Esophagus muscularis mucosa (tissue), 4 donors: ENCODE data around the gene ANP32A. TPM values are rescaled to one million over a fixed set of nuclear protein-coding genes. Genes with fewer than 3 reads are reported as not detected.

ENCODE experiments used
- DNase-seq: peaks from one replicate; pipeline ENCODE4 v3.0.0-alpha.2; 2017; ENCODE audit errors: extremely low spot score
- H3K27ac ChIP-seq, 4 donors: fragments of 200-600 bp; sonication (generic); replicated peaks in 1 of 4; 1 replicate in 3 of 4; 2 replicates in 1 of 4; pipeline ENCODE4 v1.5.1; 2016 to 2019; ENCODE audit warnings: mild to moderate bottlenecking in 1 of 4
- H3K27me3 ChIP-seq, 4 donors: fragments of 200-600 bp; sonication (generic); one replicate each; pipeline versions ENCODE4 v1.5.1 to v1.6.0; 2016 to 2019
- H3K36me3 ChIP-seq, 4 donors: fragments of 200-600 bp; sonication (generic); one replicate each; pipeline ENCODE4 v1.5.1; 2016 to 2019
- H3K4me1 ChIP-seq, 4 donors: fragments of 200-600 bp; sonication (generic); one replicate each; pipeline ENCODE4 v1.5.1; 2016 to 2019
- H3K4me3 ChIP-seq, 4 donors: fragments of 200-600 bp; sonication (generic); 1 replicate in 2 of 4; 2 replicates in 2 of 4; pipeline ENCODE4 v1.5.1; 2016 to 2019; ENCODE audit warnings: mild to moderate bottlenecking in 4 of 4, moderate library complexity in 1 of 4
- H3K9me3 ChIP-seq, 4 donors: fragments of 200-600 bp; sonication (generic); 1 replicate in 3 of 4; 2 replicates in 1 of 4; pipeline ENCODE4 v1.5.1; 2016 to 2019
- EP300 ChIP-seq: sonication (generic); formaldehyde crosslinking; IDR thresholded peaks from one replicate; pipeline ENCODE4 v1.6.1; 2017; ENCODE audit warnings: antibody characterized with exemption
- POLR2A ChIP-seq: fragments of 450-650 bp; IDR thresholded peaks from one replicate; pipeline ENCODE4 v1.6.1; 2017; ENCODE audit warnings: antibody characterized with exemption, moderate library complexity, mild to moderate bottlenecking, low read depth
- POLR2AphosphoS5 ChIP-seq, 2 donors: sonication (generic); formaldehyde crosslinking; IDR thresholded peaks; one replicate each; pipeline ENCODE4 v1.6.1; 2017; ENCODE audit warnings: antibody characterized with exemption in 2 of 2
- WGBS: methylation state at CpG from one replicate; pipeline ENCODE4 v1.1.5; 2018; 5-methylcytosine and 5-hydroxymethylcytosine counted together
- intact Hi-C: fragments of 100-400 bp; cut with DNase I; formaldehyde crosslinking; loops from one replicate; pipeline ENCODE4 v1.15.1; 2023
- total RNA-seq, 4 donors: library from RNA; depleted of rRNA; stranded (reverse); fragments of >200 nt; gene quantifications; one replicate each; pipeline versions ENCODE4 v1.1.0 to v1.2.1, GENCODE V29; 2016
- TF ChIP-seq, protein P1 (sequence below), 3 experiments: fragments of 200-600 bp in 2 of 3; fragments of 450-650 bp in 1 of 3; sonication (generic) in 2 of 3; IDR thresholded peaks; one replicate each; pipeline ENCODE4 v1.5.1; 2017 to 2019; ENCODE audit warnings: antibody characterized with exemption in 3 of 3, mild to moderate bottlenecking in 2 of 3, moderate library complexity in 1 of 3

The ANP32A gene
- total RNA-seq, 4 donors from 2014 or later, result 35.3 to 64.1 (median 51.1) TPM

GRCh38 chr15:68783226-68784058, 37.3 kb downstream of the ANP32A start:
- Histone ChIP-seq H3K4me1 (peaks cover 0 to 18% (median 10%) of the 10 kb centered on the region in 4 donors), H3K27me3 (no peaks in the 10 kb centered on the region), H3K27ac (no peak overlapping the region), H3K36me3 (peaks cover 10 to 90% (median 77%) of the 10 kb centered on the region in 4 donors), H3K4me3 (no peak overlapping the region), H3K9me3 (no peaks in the 10 kb centered on the region)
- intact Hi-C loops, result loop anchor here (2.0 to 5.0 kb wide), 2 partner anchors 34 to 91 kb away; no protein-coding TSS in a partner anchor
- WGBS, result 84% methylated on average over 8 of the region's 9 CpGs
- TF ChIP-seq, protein P1, sequence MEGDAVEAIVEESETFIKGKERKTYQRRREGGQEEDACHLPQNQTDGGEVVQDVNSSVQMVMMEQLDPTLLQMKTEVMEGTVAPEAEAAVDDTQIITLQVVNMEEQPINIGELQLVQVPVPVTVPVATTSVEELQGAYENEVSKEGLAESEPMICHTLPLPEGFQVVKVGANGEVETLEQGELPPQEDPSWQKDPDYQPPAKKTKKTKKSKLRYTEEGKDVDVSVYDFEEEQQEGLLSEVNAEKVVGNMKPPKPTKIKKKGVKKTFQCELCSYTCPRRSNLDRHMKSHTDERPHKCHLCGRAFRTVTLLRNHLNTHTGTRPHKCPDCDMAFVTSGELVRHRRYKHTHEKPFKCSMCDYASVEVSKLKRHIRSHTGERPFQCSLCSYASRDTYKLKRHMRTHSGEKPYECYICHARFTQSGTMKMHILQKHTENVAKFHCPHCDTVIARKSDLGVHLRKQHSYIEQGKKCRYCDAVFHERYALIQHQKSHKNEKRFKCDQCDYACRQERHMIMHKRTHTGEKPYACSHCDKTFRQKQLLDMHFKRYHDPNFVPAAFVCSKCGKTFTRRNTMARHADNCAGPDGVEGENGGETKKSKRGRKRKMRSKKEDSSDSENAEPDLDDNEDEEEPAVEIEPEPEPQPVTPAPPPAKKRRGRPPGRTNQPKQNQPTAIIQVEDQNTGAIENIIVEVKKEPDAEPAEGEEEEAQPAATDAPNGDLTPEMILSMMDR (IDR thresholded peaks at IDR 0.05), result peak; percentile 60 to 73 (median 72)
- TF ChIP-seq EP300, result no peak
- DNase-seq, result no peak

DNA sequence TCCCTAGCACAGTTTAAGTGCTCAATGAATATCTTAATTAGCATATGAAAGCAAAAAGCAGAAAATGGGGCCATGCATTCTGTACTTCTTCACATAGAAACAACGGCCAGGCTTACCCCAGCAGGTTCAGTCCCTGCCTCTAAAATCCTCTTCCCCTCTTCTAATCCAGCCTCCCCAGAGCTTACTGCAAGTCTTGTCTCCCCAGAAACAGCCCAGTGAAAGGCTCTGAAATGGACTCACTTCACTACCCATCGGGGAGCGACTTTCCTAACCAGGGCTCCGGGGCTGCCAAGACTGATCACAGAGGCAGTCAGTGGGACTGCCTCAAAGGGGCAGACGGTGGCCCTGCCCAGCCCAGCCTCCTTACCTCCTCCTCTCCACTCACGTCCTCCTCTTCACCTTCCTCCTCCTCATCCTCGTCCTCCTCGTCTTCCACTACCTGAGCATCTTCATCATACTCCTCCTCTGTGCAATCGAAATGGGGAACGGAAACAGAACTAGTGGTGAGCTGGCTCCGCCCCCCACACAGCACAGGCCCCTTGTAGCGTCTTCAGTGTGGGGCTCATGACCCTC, 38.0 kb downstream of the ANP32A start:
- peaks cover 0 to 10% (median 4%) of the 10 kb centered on the region in 4 donors for H3K4me1 ChIP-seq
- 85% methylated on average over 12 of the region's 12 CpGs for WGBS
- intact Hi-C loops, result loop anchor here (2.0 to 5.0 kb wide), 2 partner anchors 35 to 92 kb away; no protein-coding TSS in a partner anchor
- no peaks in the 10 kb centered on the region for H3K9me3 ChIP-seq
- TF ChIP-seq EP300 (no peak), POLR2AphosphoS5 (IDR thresholded peaks at IDR 0.05) (no peak), POLR2A (no peak)
- TF ChIP-seq, protein P1 (IDR thresholded peaks at IDR 0.05), result no peak
- DNase-seq, result no peak
- H3K36me3 ChIP-seq, result peaks cover 10 to 93% (median 80%) of the 10 kb centered on the region in 4 donors
- peak overlapping the region in 1 of 4 donors; percentile 11 for H3K27ac ChIP-seq
- no peaks in the 10 kb centered on the region for H3K27me3 ChIP-seq
- H3K4me3 ChIP-seq, result no peak overlapping the region

GRCh38 chr15:68781766-68782588, 38.7 kb downstream of the ANP32A start:
- intact Hi-C loops, result loop anchor here (2.0 to 5.0 kb wide), 2 partner anchors 35 to 93 kb away; no protein-coding TSS in a partner anchor
- peaks cover 10 to 91% (median 75%) of the 10 kb centered on the region in 4 donors for H3K36me3 ChIP-seq
- no peak for DNase-seq

GRCh38 chr15:68781217-68781616, 39.5 kb downstream of the ANP32A start:
- intact Hi-C loops, result loop anchor here (5.0 kb wide), 1 partner anchor 36 kb away; no protein-coding TSS in a partner anchor
- TF ChIP-seq, protein P1 (IDR thresholded peaks at IDR 0.05), result no peak
- TF ChIP-seq POLR2A (no peak), EP300 (no peak), POLR2AphosphoS5 (IDR thresholded peaks at IDR 0.05) (no peak)
- no peak overlapping the region for H3K4me3 ChIP-seq
- H3K27me3 ChIP-seq, result no peaks in the 10 kb centered on the region
- H3K27ac ChIP-seq, result peak overlapping the region in 1 of 4 donors; percentile 30
- peaks cover 7 to 16% (median 11%) of the 10 kb centered on the region in 4 donors for H3K4me1 ChIP-seq
- no peaks in the 10 kb centered on the region for H3K9me3 ChIP-seq
- DNase-seq, result no peak
- peaks cover 10 to 84% (median 70%) of the 10 kb centered on the region in 4 donors for H3K36me3 ChIP-seq

More at GRCh38 chr15:68781766-68782588, 38.7 kb downstream of the ANP32A start:
- H3K9me3 ChIP-seq, result no peaks in the 10 kb centered on the region
- peak overlapping the region in 2 of 4 donors; percentile 11 to 30 for H3K27ac ChIP-seq
- H3K4me1 ChIP-seq, result peaks cover 0 to 10% (median 4%) of the 10 kb centered on the region in 4 donors
- TF ChIP-seq POLR2AphosphoS5 (IDR thresholded peaks at IDR 0.05), result peak in 1 of 2 donors; percentile 66
- TF ChIP-seq POLR2A, result no peak
- 73% methylated on average over 14 of the region's 17 CpGs for WGBS
- no peak overlapping the region for H3K4me3 ChIP-seq
- H3K27me3 ChIP-seq, result no peaks in the 10 kb centered on the region
